SU-DHL-6 (cell line): ENCODE measurements around the gene MUC12.

Experiments
- EZH2phosphoT487 ChIP-seq: fragments of 200-600 bp; sonication (generic), shearing (Covaris generic); conservative IDR thresholded peaks from 2 replicates; pipeline ENCODE4 v1.6.1; 2018; ENCODE audit warnings: mild to moderate bottlenecking, antibody characterized with exemption, low read length, moderate library complexity, mixed read lengths
- TF ChIP-seq, protein P1 (sequence below): fragments of 200-600 bp; sonication (generic); IDR thresholded peaks from one replicate; pipeline ENCODE4 v1.5.1; 2017; ENCODE audit warnings: antibody characterized with exemption, mild to moderate bottlenecking, low read length, moderate library complexity; ENCODE audit not compliant: insufficient read depth, poor library complexity, severe bottlenecking

DNA sequence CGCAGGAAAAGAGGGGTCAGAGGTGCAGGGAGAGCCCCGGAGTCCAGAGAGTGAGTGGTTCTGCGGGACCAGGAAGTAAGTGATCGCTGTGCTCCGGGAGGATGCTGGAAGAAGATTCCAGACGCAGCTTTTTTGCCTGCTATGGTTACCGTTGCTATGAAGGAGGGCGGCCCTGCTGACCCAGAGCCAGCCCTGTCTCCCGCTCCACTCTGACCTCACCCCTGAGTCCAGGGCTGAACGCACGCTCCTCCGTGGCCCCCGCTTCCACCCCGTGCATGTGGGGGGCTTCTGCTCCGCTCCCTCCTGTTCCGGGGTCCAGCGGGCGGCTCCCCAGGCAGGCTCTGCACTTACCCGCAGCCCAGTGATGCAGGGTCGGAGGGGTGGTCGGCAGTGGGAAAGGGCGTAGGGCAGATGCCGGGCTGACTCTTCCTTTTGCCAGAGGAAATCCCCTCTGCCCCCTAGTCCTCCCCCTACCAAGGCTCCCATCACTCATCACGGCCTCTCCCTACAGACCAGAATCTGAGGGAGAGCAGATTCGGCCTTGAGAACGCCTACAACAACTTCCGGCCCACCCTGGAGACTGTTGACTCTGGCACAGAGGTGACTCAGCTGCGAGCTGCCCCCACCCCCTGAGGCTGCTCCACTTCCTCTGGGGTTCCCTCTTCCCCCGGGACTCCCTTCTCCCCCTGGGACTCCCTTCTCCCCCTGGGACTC lies 47.9 kb downstream of the MUC12 start:
- TF ChIP-seq, protein P1, sequence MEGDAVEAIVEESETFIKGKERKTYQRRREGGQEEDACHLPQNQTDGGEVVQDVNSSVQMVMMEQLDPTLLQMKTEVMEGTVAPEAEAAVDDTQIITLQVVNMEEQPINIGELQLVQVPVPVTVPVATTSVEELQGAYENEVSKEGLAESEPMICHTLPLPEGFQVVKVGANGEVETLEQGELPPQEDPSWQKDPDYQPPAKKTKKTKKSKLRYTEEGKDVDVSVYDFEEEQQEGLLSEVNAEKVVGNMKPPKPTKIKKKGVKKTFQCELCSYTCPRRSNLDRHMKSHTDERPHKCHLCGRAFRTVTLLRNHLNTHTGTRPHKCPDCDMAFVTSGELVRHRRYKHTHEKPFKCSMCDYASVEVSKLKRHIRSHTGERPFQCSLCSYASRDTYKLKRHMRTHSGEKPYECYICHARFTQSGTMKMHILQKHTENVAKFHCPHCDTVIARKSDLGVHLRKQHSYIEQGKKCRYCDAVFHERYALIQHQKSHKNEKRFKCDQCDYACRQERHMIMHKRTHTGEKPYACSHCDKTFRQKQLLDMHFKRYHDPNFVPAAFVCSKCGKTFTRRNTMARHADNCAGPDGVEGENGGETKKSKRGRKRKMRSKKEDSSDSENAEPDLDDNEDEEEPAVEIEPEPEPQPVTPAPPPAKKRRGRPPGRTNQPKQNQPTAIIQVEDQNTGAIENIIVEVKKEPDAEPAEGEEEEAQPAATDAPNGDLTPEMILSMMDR = no peak
- TF ChIP-seq EZH2phosphoT487 = no peak
